ENCODE data around the gene SMPD2.
A peak's percentile ranks its signal among the peaks of the same experiment; 100 is the strongest.

The SMPD2 gene

DNA sequence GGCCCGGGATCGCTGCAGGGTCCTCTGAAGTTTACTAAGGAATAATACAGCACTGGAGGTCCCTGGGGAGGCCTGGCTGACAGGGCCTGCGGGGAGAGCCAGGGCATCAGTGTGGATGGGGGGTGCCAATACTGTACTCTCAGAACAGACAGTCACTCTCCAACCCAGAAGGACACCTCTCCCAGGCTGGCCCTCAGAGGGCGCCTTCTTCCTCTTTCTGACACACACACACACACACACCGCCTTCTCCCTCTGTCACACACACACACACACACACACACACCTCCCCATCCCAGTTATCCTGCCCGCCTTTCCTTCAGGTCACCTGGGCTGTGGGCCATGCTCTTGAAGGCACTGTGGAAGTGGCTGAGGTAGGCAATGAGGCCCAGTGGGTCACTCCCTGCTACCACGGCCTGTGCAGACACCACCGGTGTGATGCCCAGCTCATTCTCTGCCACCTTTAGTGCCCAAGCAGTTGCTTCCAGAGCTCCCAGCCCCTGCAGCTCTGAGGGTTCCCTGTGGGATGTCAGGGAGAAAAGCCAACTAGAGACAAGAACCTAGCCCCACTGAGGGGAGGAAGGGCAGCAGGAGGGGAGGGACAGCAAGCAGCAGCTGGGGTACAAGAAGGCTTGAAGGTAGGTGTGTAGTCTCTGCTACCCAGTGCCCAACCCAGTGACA is 7.5 kb downstream of the SMPD2 start:
- H3K27me3 ChIP-seq (ENCODE audit: insufficient read depth, poor library complexity, severe bottlenecking), result no peaks in the 10 kb centered on the region
- H3K27ac ChIP-seq (replicated peaks), result no peak overlapping the region
- TF ChIP-seq GABPA (IDR thresholded peaks at IDR 0.05; ENCODE audit: low read depth) (peak; percentile 38; the same call in 1 of the 2 replicates), SPI1 (IDR thresholded peaks at IDR 0.05; ENCODE audit: borderline replicate concordance, low read depth) (peak; percentile 2; the same call in 1 of the 2 replicates), POLR2AphosphoS5 (IDR thresholded peaks at IDR 0.05; ENCODE audit: low read depth) (peak; percentile 60)
- TF ChIP-seq, protein P1, sequence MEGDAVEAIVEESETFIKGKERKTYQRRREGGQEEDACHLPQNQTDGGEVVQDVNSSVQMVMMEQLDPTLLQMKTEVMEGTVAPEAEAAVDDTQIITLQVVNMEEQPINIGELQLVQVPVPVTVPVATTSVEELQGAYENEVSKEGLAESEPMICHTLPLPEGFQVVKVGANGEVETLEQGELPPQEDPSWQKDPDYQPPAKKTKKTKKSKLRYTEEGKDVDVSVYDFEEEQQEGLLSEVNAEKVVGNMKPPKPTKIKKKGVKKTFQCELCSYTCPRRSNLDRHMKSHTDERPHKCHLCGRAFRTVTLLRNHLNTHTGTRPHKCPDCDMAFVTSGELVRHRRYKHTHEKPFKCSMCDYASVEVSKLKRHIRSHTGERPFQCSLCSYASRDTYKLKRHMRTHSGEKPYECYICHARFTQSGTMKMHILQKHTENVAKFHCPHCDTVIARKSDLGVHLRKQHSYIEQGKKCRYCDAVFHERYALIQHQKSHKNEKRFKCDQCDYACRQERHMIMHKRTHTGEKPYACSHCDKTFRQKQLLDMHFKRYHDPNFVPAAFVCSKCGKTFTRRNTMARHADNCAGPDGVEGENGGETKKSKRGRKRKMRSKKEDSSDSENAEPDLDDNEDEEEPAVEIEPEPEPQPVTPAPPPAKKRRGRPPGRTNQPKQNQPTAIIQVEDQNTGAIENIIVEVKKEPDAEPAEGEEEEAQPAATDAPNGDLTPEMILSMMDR (IDR thresholded peaks at IDR 0.05; ENCODE audit: insufficient read depth, low read length), result no peak
- TF ChIP-seq, protein P2, sequence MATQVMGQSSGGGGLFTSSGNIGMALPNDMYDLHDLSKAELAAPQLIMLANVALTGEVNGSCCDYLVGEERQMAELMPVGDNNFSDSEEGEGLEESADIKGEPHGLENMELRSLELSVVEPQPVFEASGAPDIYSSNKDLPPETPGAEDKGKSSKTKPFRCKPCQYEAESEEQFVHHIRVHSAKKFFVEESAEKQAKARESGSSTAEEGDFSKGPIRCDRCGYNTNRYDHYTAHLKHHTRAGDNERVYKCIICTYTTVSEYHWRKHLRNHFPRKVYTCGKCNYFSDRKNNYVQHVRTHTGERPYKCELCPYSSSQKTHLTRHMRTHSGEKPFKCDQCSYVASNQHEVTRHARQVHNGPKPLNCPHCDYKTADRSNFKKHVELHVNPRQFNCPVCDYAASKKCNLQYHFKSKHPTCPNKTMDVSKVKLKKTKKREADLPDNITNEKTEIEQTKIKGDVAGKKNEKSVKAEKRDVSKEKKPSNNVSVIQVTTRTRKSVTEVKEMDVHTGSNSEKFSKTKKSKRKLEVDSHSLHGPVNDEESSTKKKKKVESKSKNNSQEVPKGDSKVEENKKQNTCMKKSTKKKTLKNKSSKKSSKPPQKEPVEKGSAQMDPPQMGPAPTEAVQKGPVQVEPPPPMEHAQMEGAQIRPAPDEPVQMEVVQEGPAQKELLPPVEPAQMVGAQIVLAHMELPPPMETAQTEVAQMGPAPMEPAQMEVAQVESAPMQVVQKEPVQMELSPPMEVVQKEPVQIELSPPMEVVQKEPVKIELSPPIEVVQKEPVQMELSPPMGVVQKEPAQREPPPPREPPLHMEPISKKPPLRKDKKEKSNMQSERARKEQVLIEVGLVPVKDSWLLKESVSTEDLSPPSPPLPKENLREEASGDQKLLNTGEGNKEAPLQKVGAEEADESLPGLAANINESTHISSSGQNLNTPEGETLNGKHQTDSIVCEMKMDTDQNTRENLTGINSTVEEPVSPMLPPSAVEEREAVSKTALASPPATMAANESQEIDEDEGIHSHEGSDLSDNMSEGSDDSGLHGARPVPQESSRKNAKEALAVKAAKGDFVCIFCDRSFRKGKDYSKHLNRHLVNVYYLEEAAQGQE (IDR thresholded peaks at IDR 0.05; ENCODE audit: insufficient replicate concordance, low read depth), result no peak
- H3K4me3 ChIP-seq (replicated peaks; ENCODE audit: insufficient read depth, low read length), result no peak overlapping the region
- peak; percentile 35 to 46 for DNase-seq (ENCODE audit: low read depth in 1 of 2, low spot score in 1 of 2)

DNA sequence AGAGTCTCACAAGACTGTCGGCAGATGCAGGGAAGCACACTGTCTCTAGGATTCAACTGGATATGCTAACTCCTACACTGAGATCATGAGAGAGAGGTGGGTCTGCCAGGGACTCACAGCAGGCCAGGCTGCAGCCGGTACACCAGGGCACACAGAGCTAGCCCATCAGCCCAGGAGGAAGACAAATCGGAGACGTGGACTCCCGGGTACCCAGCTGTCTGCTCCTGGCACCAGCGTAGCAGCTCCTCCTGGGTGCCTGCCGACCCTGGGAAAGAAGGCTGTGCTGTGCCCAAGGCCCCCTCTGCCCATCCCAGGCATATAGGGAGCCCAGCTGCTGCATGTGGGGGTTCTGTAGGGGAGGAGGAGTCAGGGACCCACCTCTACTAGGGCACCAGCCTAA is 8.1 kb downstream of the SMPD2 start:
- Histone ChIP-seq H3K4me3 (replicated peaks; ENCODE audit: insufficient read depth, low read length) (no peak overlapping the region), H3K27me3 (ENCODE audit: insufficient read depth, poor library complexity, severe bottlenecking) (no peaks in the 10 kb centered on the region), H3K27ac (replicated peaks) (no peak overlapping the region)
- DNase-seq (ENCODE audit: low read depth in 1 of 2, low spot score in 1 of 2), result no peak
- TF ChIP-seq, protein P1 (IDR thresholded peaks at IDR 0.05; ENCODE audit: insufficient read depth, low read length), result no peak
- no peak for TF ChIP-seq GABPA (IDR thresholded peaks at IDR 0.05; ENCODE audit: low read depth)
- TF ChIP-seq, protein P2 (IDR thresholded peaks at IDR 0.05; ENCODE audit: insufficient replicate concordance, low read depth), result no peak

DNA sequence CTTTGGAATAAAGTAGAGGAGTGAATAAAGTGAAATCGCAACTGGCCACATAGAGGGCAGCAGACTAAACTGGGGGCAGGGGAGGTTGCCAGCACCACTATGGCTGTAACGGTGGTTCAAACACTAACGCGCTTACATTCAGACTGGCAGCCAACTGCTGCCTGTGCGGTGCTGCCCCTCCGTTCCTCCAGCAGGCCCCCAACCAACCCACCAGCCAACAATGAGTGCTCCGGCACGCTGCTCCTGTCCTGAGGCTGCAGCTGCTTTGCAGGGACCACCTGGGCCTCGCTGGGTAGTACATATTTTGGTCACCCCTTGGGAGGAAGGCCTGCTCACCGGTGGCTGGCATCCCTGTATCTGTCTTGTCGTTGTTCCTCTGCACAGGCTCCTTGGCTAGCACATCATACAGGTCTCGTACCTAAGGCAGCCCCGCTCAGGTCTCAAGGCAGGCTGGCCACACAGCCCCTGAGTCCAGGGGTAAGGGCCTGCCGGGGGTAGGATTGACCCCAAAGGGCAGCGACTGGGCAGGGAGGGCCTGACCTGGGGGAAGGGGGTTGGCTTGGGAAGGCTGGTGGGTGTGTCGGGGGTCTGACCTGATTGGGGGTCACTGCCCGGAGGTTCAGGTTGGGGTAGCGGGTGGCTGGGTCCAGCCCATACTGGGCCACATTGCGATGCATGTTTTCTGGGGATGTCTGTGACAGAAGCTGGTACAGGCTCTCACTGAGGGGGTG is 8.7 kb downstream of the SMPD2 start:
- no peaks in the 10 kb centered on the region for H3K27me3 ChIP-seq (ENCODE audit: insufficient read depth, poor library complexity, severe bottlenecking)
- H3K4me3 ChIP-seq (replicated peaks; ENCODE audit: insufficient read depth, low read length), result no peak overlapping the region
- H3K27ac ChIP-seq (replicated peaks), result no peak overlapping the region
- no peak for TF ChIP-seq POLR2AphosphoS5 (IDR thresholded peaks at IDR 0.05; ENCODE audit: low read depth)
- TF ChIP-seq, protein P1 (IDR thresholded peaks at IDR 0.05; ENCODE audit: insufficient read depth, low read length), result no peak
- TF ChIP-seq GABPA (IDR thresholded peaks at IDR 0.05; ENCODE audit: low read depth), result no peak
- TF ChIP-seq, protein P2 (IDR thresholded peaks at IDR 0.05; ENCODE audit: insufficient replicate concordance, low read depth), result no peak
- TF ChIP-seq SPI1 (IDR thresholded peaks at IDR 0.05; ENCODE audit: borderline replicate concordance, low read depth), result no peak
- no peak for DNase-seq (ENCODE audit: low read depth in 1 of 2, low spot score in 1 of 2)

All from HL-60 (cell line).